GM18511 (cell line): ENCODE results near the gene CABLES2.
A peak's percentile ranks its signal among the peaks of the same experiment; 100 is the strongest.

Source experiments
- ATAC-seq: cut with Tn5 transposase; IDR thresholded peaks from one replicate; pipeline ENCODE4 v1.9.1; 2021; ENCODE audit warnings: mild to moderate bottlenecking, moderate library complexity; ENCODE audit not compliant: unreplicated experiment

The CABLES2 gene

GRCh38 chr20:62418709-62419487 is 11.8 kb upstream of the CABLES2 start:
- ATAC-seq, result no peak

GRCh38 chr20:62417981-62418708 is 11.1 kb upstream of the CABLES2 start:
- no peak for ATAC-seq

GRCh38 chr20:62416651-62417637 is 9.9 kb upstream of the CABLES2 start:
- no peak for ATAC-seq

GRCh38 chr20:62415354-62416111 is 8.4 kb upstream of the CABLES2 start:
- ATAC-seq, result no peak

GRCh38 chr20:62413896-62414481 is 6.9 kb upstream of the CABLES2 start:
- ATAC-seq, result no peak

- no peak for ATAC-seq
Measured at GRCh38 chr20:62413025-62413570, 6.0 kb upstream of the CABLES2 start.

GRCh38 chr20:62412194-62413024 is 5.3 kb upstream of the CABLES2 start:
- no peak for ATAC-seq

GRCh38 chr20:62411479-62412193 is 4.6 kb upstream of the CABLES2 start:
- no peak for ATAC-seq

- no peak for ATAC-seq
Measured at GRCh38 chr20:62410746-62411478, 3.8 kb upstream of the CABLES2 start.

GRCh38 chr20:62409931-62410745 is 3.1 kb upstream of the CABLES2 start:
- no peak for ATAC-seq

- no peak for ATAC-seq
Measured at GRCh38 chr20:62409086-62409853, 2.2 kb upstream of the CABLES2 start.

- ATAC-seq, result no peak
Measured at GRCh38 chr20:62408640-62409039, 1.6 kb upstream of the CABLES2 start.

GRCh38 chr20:62408055-62408454 is 970 bp upstream of the CABLES2 start:
- no peak for ATAC-seq

GRCh38 chr20:62406635-62407176 is 379 bp downstream of the CABLES2 start:
- peak; percentile 5 for ATAC-seq

- no peak for ATAC-seq
Measured at GRCh38 chr20:62405981-62406513, 1.0 kb downstream of the CABLES2 start.
